Measurements from ENCODE around the gene NRM.

Gene NRM

DNA sequence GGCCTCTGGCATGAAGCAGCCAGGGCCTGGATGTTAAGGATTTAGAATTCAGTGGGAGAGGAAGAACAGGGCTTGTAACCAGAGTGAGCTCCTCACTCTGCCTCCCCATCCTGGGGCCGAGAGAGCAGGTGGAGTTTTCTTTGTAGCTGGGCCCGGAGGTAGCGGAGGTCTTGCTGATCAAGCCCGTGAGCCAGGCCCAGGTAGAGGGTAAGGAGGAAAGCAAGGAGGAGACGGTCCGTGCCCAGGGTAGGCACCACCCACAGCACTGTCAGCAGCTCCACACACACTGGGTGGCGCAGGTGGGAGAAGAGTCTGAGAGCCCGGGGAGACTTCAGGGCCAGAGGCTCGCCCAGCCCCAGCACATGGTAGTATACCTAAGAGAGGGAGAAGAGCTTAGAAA is 2.2 kb downstream of the NRM start:
- DNase-seq (ENCODE audit: low spot score), result no peak

GRCh38 chr6:30687659-30688431 is 2.9 kb downstream of the NRM start:
- peak; percentile 35 for DNase-seq (ENCODE audit: low spot score)

DNA sequence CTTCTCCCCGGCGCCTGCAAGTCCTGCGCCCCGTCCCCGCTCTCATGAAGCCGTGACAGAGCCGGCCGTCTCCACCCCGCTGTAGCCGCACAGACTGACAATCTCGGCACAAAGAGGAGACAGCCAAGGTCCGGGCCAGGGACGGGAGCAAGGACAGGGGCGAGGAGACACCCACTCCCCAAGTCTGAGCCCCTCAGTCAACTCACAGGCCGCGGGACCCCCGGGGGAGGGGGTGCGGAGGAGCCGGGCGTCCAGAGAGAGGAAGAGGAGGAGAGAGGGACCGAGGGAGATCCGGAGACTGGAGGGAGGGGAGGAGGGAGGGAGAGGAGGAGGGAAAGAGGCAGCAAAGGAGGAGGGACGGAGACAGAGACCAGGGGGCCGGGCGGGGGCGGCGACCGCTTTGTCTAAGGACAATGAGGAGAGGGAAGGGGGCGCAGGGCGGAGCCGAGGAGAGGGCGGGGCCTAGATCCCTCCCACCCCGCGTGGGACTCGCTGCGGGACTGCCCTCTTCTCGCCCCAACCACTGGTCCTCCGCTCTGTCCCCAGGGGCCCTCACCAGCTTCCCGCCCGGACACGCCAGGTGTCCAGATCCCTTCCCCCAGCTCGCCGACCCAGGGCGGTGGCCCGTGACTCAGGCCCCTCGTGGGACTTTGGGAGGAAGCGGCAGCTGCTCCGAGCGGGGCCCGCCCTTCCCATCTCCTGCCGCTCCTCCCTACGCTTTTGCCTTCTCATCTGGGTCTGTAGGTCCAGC is 3.7 kb downstream of the NRM start:
- DNase-seq (ENCODE audit: low spot score), result peak; percentile 91

- DNase-seq (ENCODE audit: low spot score), result peak; percentile 29
Measured at GRCh38 chr6:30686009-30686907, 4.5 kb downstream of the NRM start, which contains the start of gene PPP1R18. PPP1R18 (minus strand) TSS chr6:30686645; CDS start chr6:30686018, 627 bp downstream.

- DNase-seq (ENCODE audit: low spot score), result no peak
Measured at GRCh38 chr6:30685157-30686008, 5.4 kb downstream of the NRM start.

GRCh38 chr6:30684386-30685156 is 6.2 kb downstream of the NRM start:
- no peak for DNase-seq (ENCODE audit: low spot score)

GRCh38 chr6:30683980-30684338 is 6.8 kb downstream of the NRM start:
- no peak for DNase-seq (ENCODE audit: low spot score)

DNA sequence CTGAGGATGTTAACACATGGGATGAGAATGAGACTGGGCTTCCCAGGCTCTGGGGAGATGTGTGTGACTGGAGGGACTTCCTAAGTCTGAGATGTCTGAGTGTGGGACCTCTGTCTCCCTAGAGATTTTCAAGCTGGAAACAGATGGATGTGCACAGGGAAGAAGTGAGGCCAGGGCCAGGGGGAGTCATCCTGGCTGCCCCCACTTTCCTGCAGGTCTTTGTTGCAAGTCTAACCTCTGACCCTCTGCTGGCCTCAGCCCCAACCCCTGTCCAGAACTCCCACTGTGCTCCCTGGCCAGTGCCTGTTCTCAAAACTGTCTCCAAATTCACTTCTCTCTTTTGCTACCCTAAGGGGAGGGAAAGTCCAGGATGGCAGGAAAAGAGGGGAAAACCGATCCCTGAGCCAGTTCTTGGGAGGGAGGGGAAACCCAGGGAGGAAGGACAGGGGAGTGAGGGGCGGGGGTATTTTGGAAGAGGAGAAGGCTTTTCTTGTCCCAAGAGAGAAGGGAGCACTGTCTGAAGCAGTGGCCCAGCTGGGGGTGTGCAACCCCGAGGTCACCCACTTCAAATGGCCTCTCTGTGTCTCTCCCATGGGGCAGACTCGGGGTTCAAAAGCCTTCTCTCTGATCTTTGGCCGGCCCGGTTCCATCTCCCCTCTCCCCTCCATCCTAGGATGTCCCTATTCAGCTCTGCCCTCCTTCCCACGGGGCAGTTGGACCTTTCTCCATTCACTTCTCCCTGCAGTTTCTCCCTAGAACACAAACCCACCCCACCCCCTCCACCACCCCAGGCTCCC is 7.4 kb downstream of the NRM start:
- DNase-seq (ENCODE audit: low spot score), result no peak

DNA sequence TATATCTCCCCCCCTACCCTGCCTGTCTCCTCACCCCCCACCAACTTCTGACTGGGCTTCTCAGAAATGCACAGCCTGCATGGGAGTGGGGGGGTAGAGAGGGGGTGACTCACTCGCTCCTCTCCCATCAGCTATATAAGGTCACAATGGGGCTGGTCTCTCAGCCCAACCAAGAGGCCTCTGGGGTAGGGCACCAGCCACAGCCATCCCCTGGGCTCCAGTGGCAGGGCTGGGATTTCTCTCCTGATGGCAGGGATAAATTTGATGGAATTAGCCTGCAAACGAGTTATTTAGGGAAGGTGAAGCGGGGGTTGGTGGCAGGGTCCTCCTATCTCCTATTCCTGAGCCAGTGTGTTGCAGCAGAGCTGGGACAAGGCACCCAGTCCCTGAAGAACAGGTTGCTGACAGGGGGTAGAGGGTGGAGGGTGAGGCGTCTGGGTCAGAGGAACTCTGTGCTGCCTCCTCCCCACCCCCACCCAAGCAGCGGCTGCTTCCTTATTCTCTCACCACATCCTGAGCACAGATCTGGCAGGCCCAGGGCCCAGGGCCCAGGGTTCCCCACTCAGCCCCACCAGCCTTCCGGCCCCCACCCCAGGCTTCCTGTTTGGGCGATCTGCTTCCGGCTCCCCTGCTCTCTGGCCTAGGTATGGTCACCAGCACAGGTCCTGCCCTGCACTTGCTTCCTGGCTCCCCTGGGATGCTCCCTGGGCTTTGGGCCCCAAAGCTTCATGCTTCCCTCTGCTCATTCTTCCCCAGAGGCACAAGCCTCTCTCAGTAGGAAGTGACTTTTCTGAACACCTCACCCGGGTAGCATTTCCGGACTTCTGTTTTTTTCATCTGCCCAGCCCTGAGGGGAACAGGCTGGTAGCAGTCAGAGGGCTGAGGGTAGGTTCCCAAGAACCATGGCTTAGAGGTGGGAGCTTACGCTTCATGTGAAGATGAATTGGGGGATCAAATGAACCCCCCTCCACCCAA is 8.4 kb downstream of the NRM start:
- peak; percentile 76 for DNase-seq (ENCODE audit: low spot score)

- DNase-seq (ENCODE audit: low spot score), result no peak
Measured at GRCh38 chr6:30681766-30682142, 9.0 kb downstream of the NRM start.

DNA sequence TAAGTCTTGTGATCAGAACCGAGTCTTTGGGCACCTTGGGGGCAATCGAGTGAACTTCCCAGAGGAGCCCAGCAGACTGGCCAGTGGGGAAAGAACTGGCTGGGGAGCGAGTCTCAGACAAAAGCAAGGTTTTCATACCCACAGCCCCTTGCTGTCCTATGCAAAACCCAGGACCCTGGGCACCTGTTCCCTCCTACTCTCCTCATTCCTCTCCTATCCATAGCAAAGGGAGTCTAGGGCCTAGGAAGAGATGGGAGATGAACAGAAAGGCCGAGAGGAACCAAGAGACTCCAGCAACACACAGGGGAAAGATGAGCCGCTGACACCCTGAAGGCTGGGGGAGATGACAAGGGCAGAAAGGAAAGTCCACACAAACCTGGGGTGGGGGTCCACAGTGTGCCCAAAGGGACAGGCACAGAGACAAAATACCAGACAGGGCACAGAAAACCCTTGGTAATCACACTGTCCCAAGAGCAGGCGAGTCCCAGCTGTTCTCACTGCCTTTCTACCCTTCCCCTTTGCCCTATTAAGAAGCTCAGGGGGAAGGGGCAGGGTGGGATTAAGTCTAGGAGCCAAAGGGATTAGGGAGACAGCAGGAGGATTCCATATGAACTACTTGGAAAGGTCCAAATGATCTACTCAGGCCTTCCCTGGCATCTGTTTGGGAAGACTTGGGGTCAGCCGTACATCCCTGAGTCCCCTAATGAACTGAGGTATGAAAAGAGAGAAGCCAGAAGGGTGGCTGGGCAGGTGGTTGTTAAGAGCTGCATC is 10.8 kb downstream of the NRM start:
- no peak for DNase-seq (ENCODE audit: low spot score)

- DNase-seq (ENCODE audit: low spot score), result peak; percentile 40
Measured at GRCh38 chr6:30678964-30679726, 11.6 kb downstream of the NRM start.

- DNase-seq (ENCODE audit: low spot score), result no peak
Measured at GRCh38 chr6:30676660-30677285, 14.0 kb downstream of the NRM start.

- DNase-seq (ENCODE audit: low spot score), result peak; percentile 93
Measured at GRCh38 chr6:30672445-30673253, 18.1 kb downstream of the NRM start, which contains the start of gene DHX16. DHX16 (minus strand) TSS chr6:30673006; CDS start chr6:30672841, 165 bp downstream.

DNA sequence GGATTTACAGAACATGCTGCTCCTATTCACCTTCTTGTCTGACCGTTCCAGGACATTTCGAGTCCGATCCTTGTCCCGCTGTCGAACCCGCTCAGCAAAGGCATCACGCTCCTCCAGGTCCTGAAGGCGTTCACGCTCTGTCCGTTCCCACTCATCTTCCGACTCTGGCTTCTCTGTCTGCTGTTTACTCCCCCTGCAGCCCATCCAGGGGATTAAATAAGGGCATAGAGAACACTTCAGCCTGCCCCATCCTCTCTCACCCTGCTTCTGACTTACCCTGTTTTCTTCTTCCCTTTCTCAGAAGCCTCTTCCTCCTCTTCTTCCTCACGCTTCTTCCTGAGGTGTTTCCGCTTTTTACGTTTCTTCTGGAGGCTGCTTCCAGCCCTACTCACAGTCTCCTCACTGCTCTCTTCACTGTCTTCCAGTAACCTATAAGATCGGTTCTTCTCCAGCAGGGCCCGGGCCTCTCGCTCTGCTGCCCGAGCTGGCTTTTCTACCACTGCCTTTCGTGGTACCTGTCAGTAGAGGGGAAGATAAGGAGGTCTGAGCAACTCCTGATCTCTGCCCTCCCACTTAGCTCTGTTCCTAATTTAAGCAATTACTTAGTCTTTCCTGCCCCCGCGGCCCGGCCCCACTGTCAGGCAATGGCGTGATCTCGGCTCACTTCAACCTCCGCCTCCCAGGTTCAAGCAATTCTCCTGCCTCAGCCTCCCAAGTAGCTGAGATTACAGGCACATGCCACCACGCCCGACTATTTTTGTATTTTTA is 19.8 kb downstream of the NRM start:
- DNase-seq (ENCODE audit: low spot score), result no peak
